SK-N-SH treated with all-trans-retinoic acid at 6 μM for 48 hours (cell line): Measurements from ENCODE around the gene EXOC4.

ENCODE experiments used
- ATAC-seq: fragments of 200-7000 bp; cut with Tn5 transposase; 3 replicates; pipeline ENCODE4 v1.9.1; 2020; ENCODE audit warnings: mild to moderate bottlenecking, moderate library complexity
- ARNTL ChIP-seq: fragments of 450-650 bp; formaldehyde crosslinking; IDR thresholded peaks from 2 replicates; pipeline ENCODE4 v1.5.0; 2020; ENCODE audit warnings: low read depth, mild to moderate bottlenecking, moderate library complexity, borderline replicate concordance
- BACH2 ChIP-seq: fragments of 250-450 bp; sonication (Bioruptor Pico); IDR thresholded peaks from 2 replicates; pipeline ENCODE4 v1.9.0; 2021; ENCODE audit warnings: mild to moderate bottlenecking, borderline replicate concordance
- CREB5 ChIP-seq: fragments of 250-450 bp; sonication (Bioruptor Pico); IDR thresholded peaks from 2 replicates; pipeline ENCODE4 v1.5.1; 2020; ENCODE audit warnings: low read depth, mild to moderate bottlenecking, moderate library complexity
- CSDC2 ChIP-seq: fragments of 250-450 bp; sonication (Bioruptor Pico); IDR thresholded peaks from 2 replicates; pipeline ENCODE4 v1.5.0; 2020; ENCODE audit warnings: mild to moderate bottlenecking, moderate library complexity
- CSRNP3 ChIP-seq: fragments of 250-450 bp; sonication (Bioruptor Pico); IDR thresholded peaks from 2 replicates; pipeline ENCODE4 v1.5.1; 2021; ENCODE audit warnings: mild to moderate bottlenecking, moderate library complexity
- ESRRG ChIP-seq: fragments of 250-450 bp; sonication (Bioruptor Pico); IDR thresholded peaks from 2 replicates; pipeline ENCODE4 v1.6.1; 2021; ENCODE audit warnings: mild to moderate bottlenecking
- GLIS3 ChIP-seq: fragments of 250-450 bp; sonication (Bioruptor Pico); IDR thresholded peaks from 2 replicates; pipeline ENCODE4 v1.5.0; 2020; ENCODE audit warnings: mild to moderate bottlenecking, moderate library complexity
- ISL1 ChIP-seq: fragments of 250-450 bp; sonication (Bioruptor Pico); IDR thresholded peaks from 2 replicates; pipeline ENCODE4 v2.1.2; 2022; ENCODE audit warnings: mild to moderate bottlenecking, moderate library complexity
- OSR1 ChIP-seq: fragments of 250-450 bp; sonication (Bioruptor Pico); IDR thresholded peaks from 2 replicates; pipeline ENCODE4 v1.8.0; 2022; ENCODE audit warnings: moderate library complexity, mild to moderate bottlenecking, inconsistent platforms
- POU6F1 ChIP-seq: fragments of 250-450 bp; sonication (Bioruptor Pico); IDR thresholded peaks from 2 replicates; pipeline ENCODE4 v1.8.0; 2021; ENCODE audit warnings: low read depth, mild to moderate bottlenecking, moderate library complexity, borderline replicate concordance
- PPARA ChIP-seq: fragments of 250-450 bp; sonication (Bioruptor Pico); IDR thresholded peaks from 2 replicates; pipeline ENCODE4 v1.5.0; 2020; ENCODE audit warnings: mild to moderate bottlenecking, borderline replicate concordance
- RARB ChIP-seq: fragments of 250-450 bp; sonication (Bioruptor Pico); IDR thresholded peaks from 2 replicates; pipeline ENCODE4 v1.8.0; 2021; ENCODE audit warnings: mild to moderate bottlenecking, moderate library complexity
- SNAI2 ChIP-seq: fragments of 250-450 bp; sonication (Bioruptor Pico); IDR thresholded peaks from 2 replicates; pipeline ENCODE4 v1.5.0; 2020; ENCODE audit warnings: mild to moderate bottlenecking, moderate library complexity
- TCF4 ChIP-seq: fragments of 250-450 bp; sonication (Bioruptor Pico); IDR thresholded peaks from 2 replicates; pipeline ENCODE4 v1.8.0; 2021; ENCODE audit warnings: mild to moderate bottlenecking, moderate library complexity, borderline replicate concordance
- TOX ChIP-seq: fragments of 250-450 bp; sonication (Bioruptor Pico); IDR thresholded peaks from 2 replicates; pipeline ENCODE4 v1.8.0; 2021; ENCODE audit warnings: mild to moderate bottlenecking, moderate library complexity, borderline replicate concordance
- TSHZ2 ChIP-seq: fragments of 250-450 bp; sonication (Bioruptor Pico); IDR thresholded peaks from 2 replicates; pipeline ENCODE4 v1.5.0; 2020; ENCODE audit warnings: mild to moderate bottlenecking, moderate library complexity
- ZC3H10 ChIP-seq: fragments of 250-450 bp; sonication (Bioruptor Pico); IDR thresholded peaks from 2 replicates; pipeline ENCODE4 v1.5.1; 2021; ENCODE audit warnings: mild to moderate bottlenecking, moderate library complexity
- ZFP3 ChIP-seq: fragments of 250-450 bp; sonication (Bioruptor Pico); IDR thresholded peaks from 2 replicates; pipeline ENCODE4 v1.5.0; 2020; ENCODE audit warnings: mild to moderate bottlenecking, moderate library complexity
- ZFP30 ChIP-seq: fragments of 450-650 bp; formaldehyde crosslinking; IDR thresholded peaks from 2 replicates; pipeline ENCODE4 v1.5.0; 2022; ENCODE audit warnings: mild to moderate bottlenecking, moderate library complexity
- ZNF565 ChIP-seq: fragments of 450-650 bp; formaldehyde crosslinking; conservative IDR thresholded peaks from 2 replicates; pipeline ENCODE4 v1.5.0; 2020; ENCODE audit warnings: low read depth, mild to moderate bottlenecking, moderate library complexity
- ZNF70 ChIP-seq: fragments of 450-650 bp; formaldehyde crosslinking; IDR thresholded peaks from 2 replicates; pipeline ENCODE4 v1.5.0; 2020; ENCODE audit warnings: mild to moderate bottlenecking, moderate library complexity
- ZNF8 ChIP-seq: fragments of 450-650 bp; formaldehyde crosslinking; IDR thresholded peaks from 2 replicates; pipeline ENCODE4 v1.5.0; 2020; ENCODE audit warnings: mild to moderate bottlenecking, moderate library complexity

The EXOC4 gene

GRCh38 chr7:133292631-133293030, 39.8 kb downstream of the EXOC4 start:
- no peak for TF ChIP-seq ZC3H10 (CRISPR knock-in tag)
- TF ChIP-seq ESRRG (CRISPR knock-in tag): no peak
- no peak for TF ChIP-seq TCF4 (CRISPR knock-in tag)
- TF ChIP-seq TSHZ2 (CRISPR knock-in tag): no peak
- no peak for TF ChIP-seq SNAI2 (CRISPR knock-in tag)
- TF ChIP-seq CREB5 (CRISPR knock-in tag): no peak
- TF ChIP-seq RARB (CRISPR knock-in tag): no peak
- TF ChIP-seq POU6F1 (CRISPR knock-in tag): no peak
- TF ChIP-seq ZNF565 (CRISPR knock-in tag): no peak
- no peak for TF ChIP-seq BACH2
- no peak for TF ChIP-seq CSDC2
- TF ChIP-seq ISL1 (CRISPR knock-in tag): no peak
- TF ChIP-seq ZNF8 (CRISPR knock-in tag): no peak
- no peak for TF ChIP-seq ARNTL (CRISPR knock-in tag)
- TF ChIP-seq ZFP3 (CRISPR knock-in tag): no peak
- TF ChIP-seq, all 23 proteins: peak for 0
- ATAC-seq: no peak

- TF ChIP-seq TSHZ2 (CRISPR knock-in tag) (peak; percentile 13; the same call in 1 of the 2 replicates), BACH2 (no peak)
Observed at GRCh38 chr7:133293384-133294160, 40.7 kb downstream of the EXOC4 start.

GRCh38 chr7:133294234-133294633, 41.4 kb downstream of the EXOC4 start:
- peak; percentile 69 for ATAC-seq
- no peak for TF ChIP-seq OSR1
- peak; percentile 98 for TF ChIP-seq CSRNP3 (CRISPR knock-in tag)
- no peak for TF ChIP-seq CSDC2
- no peak for TF ChIP-seq RARB (CRISPR knock-in tag)
- TF ChIP-seq ZNF8 (CRISPR knock-in tag): peak; percentile 61; the same call in 1 of the 2 replicates
- TF ChIP-seq TCF4 (CRISPR knock-in tag): peak; percentile 94
- no peak for TF ChIP-seq ZFP30 (CRISPR knock-in tag)
- TF ChIP-seq GLIS3 (CRISPR knock-in tag): peak; percentile 98
- no peak for TF ChIP-seq ZNF70 (CRISPR knock-in tag)
- TF ChIP-seq POU6F1 (CRISPR knock-in tag): peak; percentile 94; the same call in 1 of the 2 replicates
- TF ChIP-seq ZFP3 (CRISPR knock-in tag): peak; percentile 74; the same call in 1 of the 2 replicates
- peak; percentile 96 for TF ChIP-seq SNAI2 (CRISPR knock-in tag)
- peak; percentile 87; the same call in 1 of the 2 replicates for TF ChIP-seq ZNF565 (CRISPR knock-in tag)
- peak; percentile 95 for TF ChIP-seq ZC3H10 (CRISPR knock-in tag)
- TF ChIP-seq ESRRG (CRISPR knock-in tag): peak; percentile 99
- TF ChIP-seq TOX: no peak
- TF ChIP-seq ARNTL (CRISPR knock-in tag): no peak
- no peak for TF ChIP-seq PPARA
- peak; percentile 100 for TF ChIP-seq ISL1 (CRISPR knock-in tag)
- peak; percentile 97 for TF ChIP-seq CREB5 (CRISPR knock-in tag)

More at GRCh38 chr7:133293384-133294160, 40.7 kb downstream of the EXOC4 start:
- peak; percentile 60; the same call in 2 of the 3 replicates for ATAC-seq
